Thoracic aorta (tissue), 2 donors: ENCODE measurements around the gene SDHB. TPM values are rescaled to one million over a fixed set of nuclear protein-coding genes. Genes with fewer than 3 reads are reported as not detected.

Experiments
- ATAC-seq: fragments of 150-250 bp; one replicate; pipeline ENCODE4 v1.8.0; 2017; ENCODE audit warnings: low read depth; ENCODE audit not compliant: insufficient number of reproducible peaks, low FRiP score
- DNase-seq: peaks from one replicate; pipeline ENCODE4 v3.0.0-alpha.2; 2020; ENCODE audit warnings: low spot score
- H3K27ac ChIP-seq, 2 donors: fragments of 200-600 bp; sonication (generic); 1 replicate in 1 of 2; 2 replicates in 1 of 2; pipeline ENCODE4 v1.5.1; 2016; ENCODE audit warnings: mild to moderate bottlenecking in 2 of 2, moderate library complexity in 2 of 2
- H3K27me3 ChIP-seq: fragments of 200-600 bp; sonication (generic); replicated peaks from 2 replicates; pipeline ENCODE4 v1.6.0; 2016; ENCODE audit warnings: mild to moderate bottlenecking; ENCODE audit not compliant: insufficient read depth
- H3K36me3 ChIP-seq: fragments of 200-600 bp; sonication (generic); one replicate; pipeline ENCODE4 v1.5.1; 2016
- H3K4me1 ChIP-seq, 2 donors: fragments of 200-600 bp; sonication (generic); 1 replicate in 1 of 2; 2 replicates in 1 of 2; pipeline versions ENCODE4 v1.5.1 to v1.6.0; 2016; ENCODE audit warnings: low read depth in 2 of 2, mild to moderate bottlenecking in 1 of 2; ENCODE audit not compliant: control insufficient read depth in 1 of 2
- H3K4me3 ChIP-seq: fragments of 200-600 bp; sonication (generic); 2 replicates; pipeline ENCODE4 v1.5.1; 2016; ENCODE audit warnings: mild to moderate bottlenecking
- H3K9me3 ChIP-seq: fragments of 200-600 bp; sonication (generic); 2 replicates; pipeline ENCODE4 v1.5.1; 2016
- total RNA-seq, 2 donors: library from RNA; depleted of rRNA; stranded (reverse); fragments of >200 nt; gene quantifications; one replicate each; pipeline versions ENCODE4 v1.1.0 to v1.2.3, GENCODE V29; 2016
- TF ChIP-seq, protein P1 (sequence below): fragments of 200-600 bp; sonication (generic); IDR thresholded peaks from one replicate; pipeline ENCODE4 v1.5.1; 2019; ENCODE audit warnings: antibody characterized with exemption

The SDHB gene
- total RNA-seq, 2 donors from 2014 or later: 81.5 to 98.9 TPM

DNA sequence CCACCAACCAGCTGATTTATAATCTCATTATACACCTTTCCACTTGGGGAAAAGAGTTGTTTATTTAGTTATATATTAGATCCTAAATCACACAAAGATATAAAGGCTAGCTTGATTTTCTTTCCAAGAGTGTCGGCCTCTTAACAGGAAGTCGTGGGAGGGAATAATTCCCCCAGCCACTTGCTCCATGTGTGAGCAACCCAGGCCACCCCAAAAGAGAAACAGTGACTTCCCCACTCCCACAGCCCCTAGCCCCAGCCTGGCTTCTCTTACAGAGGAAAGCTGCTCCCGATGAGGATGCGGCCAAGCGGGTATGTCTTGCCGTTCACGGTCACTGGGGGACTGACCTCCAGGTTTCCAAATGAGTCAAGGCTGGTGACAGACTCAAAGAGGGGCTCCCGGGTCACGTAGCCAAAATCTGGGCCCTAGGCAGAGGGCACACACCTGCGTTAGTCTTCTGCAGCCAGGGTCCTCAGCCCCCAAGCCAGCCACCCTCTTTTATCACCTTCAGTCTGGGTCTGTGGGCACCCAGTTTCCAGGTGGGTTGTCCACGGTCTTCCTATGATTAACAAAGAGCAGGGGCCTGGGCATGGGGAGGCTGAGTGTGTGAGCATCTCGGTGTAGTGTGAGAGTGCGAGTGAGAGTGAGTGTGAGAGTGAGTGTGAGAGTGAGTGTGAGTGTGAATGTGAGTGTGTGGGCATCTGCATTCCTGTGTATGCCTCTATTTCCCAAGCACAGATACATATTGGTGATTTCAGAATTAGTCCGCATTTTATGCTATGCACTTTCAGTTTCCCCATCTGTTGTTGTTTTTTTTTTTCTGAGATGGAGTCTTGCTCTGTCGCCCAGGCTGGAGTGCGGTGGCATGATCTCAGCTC lies 25.4 kb upstream of the SDHB start:
- Histone ChIP-seq H3K27ac (no peak overlapping the region), H3K36me3 (no peaks in the 10 kb centered on the region), H3K9me3 (no peaks in the 10 kb centered on the region), H3K4me3 (no peak overlapping the region), H3K4me1 (no peaks in the 10 kb centered on the region), H3K27me3 (no peaks in the 10 kb centered on the region)
- no peak for DNase-seq
- TF ChIP-seq, protein P1, sequence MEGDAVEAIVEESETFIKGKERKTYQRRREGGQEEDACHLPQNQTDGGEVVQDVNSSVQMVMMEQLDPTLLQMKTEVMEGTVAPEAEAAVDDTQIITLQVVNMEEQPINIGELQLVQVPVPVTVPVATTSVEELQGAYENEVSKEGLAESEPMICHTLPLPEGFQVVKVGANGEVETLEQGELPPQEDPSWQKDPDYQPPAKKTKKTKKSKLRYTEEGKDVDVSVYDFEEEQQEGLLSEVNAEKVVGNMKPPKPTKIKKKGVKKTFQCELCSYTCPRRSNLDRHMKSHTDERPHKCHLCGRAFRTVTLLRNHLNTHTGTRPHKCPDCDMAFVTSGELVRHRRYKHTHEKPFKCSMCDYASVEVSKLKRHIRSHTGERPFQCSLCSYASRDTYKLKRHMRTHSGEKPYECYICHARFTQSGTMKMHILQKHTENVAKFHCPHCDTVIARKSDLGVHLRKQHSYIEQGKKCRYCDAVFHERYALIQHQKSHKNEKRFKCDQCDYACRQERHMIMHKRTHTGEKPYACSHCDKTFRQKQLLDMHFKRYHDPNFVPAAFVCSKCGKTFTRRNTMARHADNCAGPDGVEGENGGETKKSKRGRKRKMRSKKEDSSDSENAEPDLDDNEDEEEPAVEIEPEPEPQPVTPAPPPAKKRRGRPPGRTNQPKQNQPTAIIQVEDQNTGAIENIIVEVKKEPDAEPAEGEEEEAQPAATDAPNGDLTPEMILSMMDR: no peak
- no peak for ATAC-seq

DNA sequence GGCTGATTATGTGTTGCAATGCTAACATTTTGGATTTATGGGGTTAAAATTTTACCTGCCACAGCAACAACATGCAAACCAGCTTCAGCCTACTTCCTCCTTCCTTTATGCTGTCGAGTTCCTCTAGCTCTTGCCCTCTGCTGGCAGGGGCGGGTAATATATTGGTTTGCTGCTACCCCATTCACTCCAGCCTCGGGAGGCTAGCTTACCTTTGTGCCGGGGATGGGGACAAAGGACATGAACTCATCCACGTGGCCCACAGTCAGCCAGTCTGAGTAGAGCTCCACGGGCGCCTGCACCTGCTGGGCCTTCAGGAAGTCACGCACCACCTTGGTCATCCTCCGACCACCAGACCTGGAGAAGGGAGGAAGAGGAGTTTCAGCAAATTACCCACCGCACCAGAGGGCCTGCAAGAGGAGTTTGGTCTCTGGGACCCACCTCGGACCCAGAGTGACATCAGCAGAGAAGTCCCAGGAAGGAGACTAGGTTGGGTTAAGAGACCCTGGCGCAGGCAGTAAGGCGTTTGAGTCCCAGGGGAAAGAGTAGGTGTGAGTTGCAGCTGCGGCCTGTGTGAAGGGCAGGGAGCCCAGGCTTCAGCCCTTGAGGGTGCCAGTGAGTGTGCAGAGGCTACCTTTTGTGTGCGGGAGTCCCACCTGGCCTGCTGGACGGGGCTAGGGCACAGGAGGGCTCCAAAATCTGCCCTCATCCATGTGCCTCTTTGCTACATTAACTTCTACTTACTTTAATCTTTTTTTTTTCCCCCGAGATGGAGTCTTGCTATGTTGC lies 21.8 kb upstream of the SDHB start:
- ATAC-seq (no peak), DNase-seq (no peak)
- Histone ChIP-seq H3K9me3 (no peaks in the 10 kb centered on the region), H3K27me3 (no peaks in the 10 kb centered on the region), H3K36me3 (no peaks in the 10 kb centered on the region), H3K4me3 (no peak overlapping the region), H3K4me1 (no peaks in the 10 kb centered on the region), H3K27ac (no peak overlapping the region)
- TF ChIP-seq, protein P1: no peak

DNA sequence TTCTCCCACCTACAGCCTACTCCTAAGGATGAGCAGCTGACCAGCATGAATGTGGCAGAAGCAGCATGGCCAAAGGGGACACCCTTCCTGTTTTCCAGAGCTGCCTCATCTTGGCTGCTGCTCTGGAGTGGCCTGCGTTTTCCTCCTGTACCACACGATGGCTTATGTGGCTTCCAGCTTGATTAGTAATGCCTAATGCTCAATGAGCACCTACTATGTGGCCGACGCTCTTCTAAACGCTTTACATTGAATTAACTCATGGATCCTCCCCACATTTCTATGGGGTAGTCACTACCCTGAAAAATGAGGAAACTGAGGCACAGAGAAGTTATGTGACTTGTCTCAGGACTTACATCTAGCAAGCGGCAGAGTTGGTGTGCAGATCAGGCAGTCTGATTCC lies 18.0 kb upstream of the SDHB start:
- ATAC-seq (no peak), DNase-seq (no peak)
- no peaks in the 10 kb centered on the region for H3K9me3 ChIP-seq
- H3K27ac ChIP-seq: no peak overlapping the region
- no peaks in the 10 kb centered on the region for H3K27me3 ChIP-seq
- no peak overlapping the region for H3K4me3 ChIP-seq
- no peaks in the 10 kb centered on the region for H3K36me3 ChIP-seq
- TF ChIP-seq, protein P1: no peak
- H3K4me1 ChIP-seq: no peaks in the 10 kb centered on the region

DNA sequence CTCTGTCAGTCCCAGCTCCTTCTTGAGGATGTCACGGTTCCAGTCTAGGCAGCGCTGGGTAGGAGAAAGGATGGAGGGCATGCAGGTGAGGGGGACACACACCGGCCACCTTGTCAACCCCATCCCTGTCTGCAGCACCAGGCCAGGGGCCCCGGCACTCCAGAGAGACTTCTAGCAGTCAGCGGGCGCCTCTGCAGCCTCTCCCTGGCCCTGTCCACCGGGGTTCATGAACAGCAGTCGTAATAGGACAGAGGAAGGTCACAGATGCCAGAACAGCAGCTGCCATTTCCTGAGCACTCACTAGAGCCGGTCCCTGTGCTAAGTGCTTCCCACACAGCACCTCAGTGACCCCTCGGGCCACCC lies 16.3 kb upstream of the SDHB start:
- ATAC-seq (no peak), DNase-seq (no peak)
- Histone ChIP-seq H3K4me1 (no peaks in the 10 kb centered on the region), H3K27me3 (no peaks in the 10 kb centered on the region), H3K4me3 (no peak overlapping the region), H3K27ac (no peak overlapping the region), H3K36me3 (no peaks in the 10 kb centered on the region), H3K9me3 (peaks cover 4% of the 10 kb centered on the region)
- TF ChIP-seq, protein P1: no peak

DNA sequence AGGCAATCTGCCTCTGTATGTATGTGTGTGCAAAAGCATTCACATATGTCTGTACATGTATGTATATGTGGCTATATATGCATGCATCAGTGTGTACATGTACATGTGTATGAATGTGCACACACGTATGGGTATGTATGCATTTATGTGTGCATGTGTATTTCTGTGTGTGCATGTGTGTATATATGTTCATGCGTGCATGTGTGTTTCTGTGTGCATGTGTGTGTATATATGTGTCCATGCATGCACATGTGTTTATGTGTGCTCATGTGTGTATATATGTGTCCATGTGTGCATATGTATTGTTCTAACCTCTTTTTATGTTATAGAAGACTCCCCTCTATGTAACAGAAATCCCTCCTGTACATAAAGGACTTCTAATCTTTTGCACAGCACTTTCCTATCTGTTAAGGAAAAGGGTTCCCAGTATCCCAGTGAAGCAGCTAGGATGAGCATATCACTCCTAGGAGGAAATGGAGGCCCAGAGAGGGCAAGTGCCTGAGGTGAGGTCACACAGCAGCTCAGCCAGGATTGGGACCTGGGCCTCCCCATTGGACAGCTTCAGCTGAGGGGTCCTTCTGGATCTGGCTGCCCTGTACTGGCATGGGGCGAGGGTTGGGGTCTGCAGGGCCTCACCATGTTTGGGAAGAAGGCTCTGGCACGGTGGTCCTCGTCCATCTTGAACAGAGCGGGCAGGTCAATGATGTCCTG lies 15.8 kb upstream of the SDHB start:
- DNase-seq (no peak), ATAC-seq (no peak)

More for the DNA sequence above, 15.8 kb upstream of the SDHB start:
- Histone ChIP-seq H3K36me3 (no peaks in the 10 kb centered on the region), H3K27me3 (no peaks in the 10 kb centered on the region), H3K4me1 (no peaks in the 10 kb centered on the region), H3K4me3 (no peak overlapping the region), H3K9me3 (peaks cover 8% of the 10 kb centered on the region), H3K27ac (no peak overlapping the region)
- TF ChIP-seq, protein P1: no peak
